ENCODE results near the gene ATP5ME.

DNA sequence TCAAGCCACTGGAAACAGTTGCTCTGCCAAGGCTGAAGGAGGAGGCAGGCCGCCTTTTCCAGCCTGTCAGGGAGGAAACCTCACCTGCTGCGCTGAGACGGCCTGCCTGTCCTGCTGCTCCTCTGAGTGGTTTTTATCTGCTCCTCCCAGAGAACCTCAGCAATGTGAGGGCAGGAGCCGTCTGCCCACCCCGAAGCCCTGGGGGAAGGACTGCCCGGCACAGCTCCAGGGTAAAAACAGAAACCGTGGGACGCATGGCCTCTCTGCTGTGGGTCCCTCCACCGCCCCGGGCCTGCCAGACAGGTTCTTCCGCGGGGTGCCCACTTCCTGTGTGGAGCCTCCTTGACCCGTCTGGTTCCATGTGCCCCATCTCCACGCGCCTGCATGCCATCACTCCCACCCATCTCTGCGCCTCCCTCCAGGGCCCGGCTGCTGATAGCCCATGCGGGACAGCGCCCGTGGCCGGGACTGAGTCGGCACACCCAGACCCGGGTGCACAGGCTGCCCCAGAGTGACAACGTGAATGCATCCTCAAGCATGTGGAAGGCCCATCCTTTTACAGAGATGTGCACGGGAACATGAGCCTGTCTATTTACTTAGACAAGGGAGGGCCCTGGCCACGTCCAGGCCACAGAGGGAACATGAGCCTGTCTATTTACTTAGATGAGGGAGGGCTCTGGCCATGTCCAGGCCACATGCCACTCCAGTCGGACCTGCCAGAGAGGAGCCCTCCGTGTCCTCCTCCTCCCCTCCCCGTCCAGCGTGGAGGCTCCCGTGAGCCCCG lies 18.9 kb upstream of the ATP5ME start:
- TF ChIP-seq, protein P1, sequence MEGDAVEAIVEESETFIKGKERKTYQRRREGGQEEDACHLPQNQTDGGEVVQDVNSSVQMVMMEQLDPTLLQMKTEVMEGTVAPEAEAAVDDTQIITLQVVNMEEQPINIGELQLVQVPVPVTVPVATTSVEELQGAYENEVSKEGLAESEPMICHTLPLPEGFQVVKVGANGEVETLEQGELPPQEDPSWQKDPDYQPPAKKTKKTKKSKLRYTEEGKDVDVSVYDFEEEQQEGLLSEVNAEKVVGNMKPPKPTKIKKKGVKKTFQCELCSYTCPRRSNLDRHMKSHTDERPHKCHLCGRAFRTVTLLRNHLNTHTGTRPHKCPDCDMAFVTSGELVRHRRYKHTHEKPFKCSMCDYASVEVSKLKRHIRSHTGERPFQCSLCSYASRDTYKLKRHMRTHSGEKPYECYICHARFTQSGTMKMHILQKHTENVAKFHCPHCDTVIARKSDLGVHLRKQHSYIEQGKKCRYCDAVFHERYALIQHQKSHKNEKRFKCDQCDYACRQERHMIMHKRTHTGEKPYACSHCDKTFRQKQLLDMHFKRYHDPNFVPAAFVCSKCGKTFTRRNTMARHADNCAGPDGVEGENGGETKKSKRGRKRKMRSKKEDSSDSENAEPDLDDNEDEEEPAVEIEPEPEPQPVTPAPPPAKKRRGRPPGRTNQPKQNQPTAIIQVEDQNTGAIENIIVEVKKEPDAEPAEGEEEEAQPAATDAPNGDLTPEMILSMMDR (IDR thresholded peaks at IDR 0.05; ENCODE audit: low read depth, low read length, poor library complexity, severe bottlenecking), result no peak
- no peak for TF ChIP-seq EZH2phosphoT487 (IDR thresholded peaks at IDR 0.05; ENCODE audit: borderline replicate concordance, low read length)

All from DOHH2 (cell line).